Prostate gland (tissue), 2 donors: ENCODE measurements around the gene ERICH6. TPM values are rescaled to one million over a fixed set of nuclear protein-coding genes. Genes with fewer than 3 reads are reported as not detected.

Experiments used
- DNase-seq: peaks from one replicate; pipeline ENCODE4 v3.0.0-alpha.2; 2019; ENCODE audit warnings: low spot score
- H3K27ac ChIP-seq, 2 donors: fragments of 200-600 bp; sonication (generic); 2 replicates each; pipeline ENCODE4 v1.5.1; 2017 to 2019
- H3K27me3 ChIP-seq: fragments of 200-600 bp; sonication (generic); replicated peaks from 2 replicates; pipeline ENCODE4 v1.5.1; 2019; ENCODE audit not compliant: insufficient read depth
- H3K36me3 ChIP-seq, 2 donors: fragments of 200-600 bp; sonication (generic); 1 replicate in 1 of 2; 2 replicates in 1 of 2; pipeline versions ENCODE4 v1.5.1 to v1.8.1; 2017 to 2019
- H3K4me1 ChIP-seq: fragments of 200-600 bp; sonication (generic); replicated peaks from 2 replicates; pipeline ENCODE4 v1.5.1; 2019
- H3K4me3 ChIP-seq, 2 donors: fragments of 200-600 bp; sonication (generic); 2 replicates each; pipeline ENCODE4 v1.5.1; 2017 to 2019
- H3K9me3 ChIP-seq: fragments of 200-600 bp; sonication (generic); 2 replicates; pipeline ENCODE4 v1.5.1; 2017
- CTCF ChIP-seq, 4 experiments: fragments of 200-600 bp in 2 of 4; fragments of 450-650 bp in 2 of 4; sonication (generic) in 2 of 4; IDR thresholded peaks; 1 replicate in 3 of 4; 2 replicates in 1 of 4; pipeline ENCODE4 v1.5.1; 2016 to 2019; ENCODE audit warnings: antibody characterized with exemption in 4 of 4, mild to moderate bottlenecking in 2 of 4, moderate library complexity in 2 of 4
- POLR2A ChIP-seq: fragments of 450-650 bp; IDR thresholded peaks from one replicate; pipeline ENCODE4 v1.6.1; 2016; ENCODE audit warnings: antibody characterized with exemption, mild to moderate bottlenecking
- POLR2AphosphoS5 ChIP-seq: sonication (generic); formaldehyde crosslinking; IDR thresholded peaks from one replicate; pipeline ENCODE4 v1.6.1; 2017; ENCODE audit warnings: antibody characterized with exemption
- WGBS: methylation state at CpG from one replicate; pipeline ENCODE4 v1.1.5; 2018; 5-methylcytosine and 5-hydroxymethylcytosine counted together
- intact Hi-C: fragments of 100-400 bp; cut with DNase I; formaldehyde crosslinking; loops from one replicate; pipeline ENCODE4 v1.14.2; 2022
- total RNA-seq, 2 donors: library from RNA; depleted of rRNA; stranded (reverse); fragments of >200 nt; gene quantifications; one replicate each; pipeline ENCODE4 v1.1.0, GENCODE V29; 2016

ERICH6 gene
- total RNA-seq, 2 donors from 2014 or later, result 0.09 to 0.57 TPM

- H3K4me3 ChIP-seq, result no peak overlapping the region
- H3K27me3 ChIP-seq, result no peaks in the 10 kb centered on the region
- no peaks in the 10 kb centered on the region for H3K4me1 ChIP-seq
- intact Hi-C loops, result loop anchor here (5.0 to 10.0 kb wide), 3 partner anchors 40 to 423 kb away; partner anchors contain the start of gene SIAH2
- DNase-seq, result no peak
- WGBS, result 94% methylated on average over 3 of the region's 3 CpGs
- no peak overlapping the region for H3K27ac ChIP-seq
- TF ChIP-seq POLR2AphosphoS5, result no peak
- no peak for TF ChIP-seq POLR2A
- no peak for TF ChIP-seq CTCF (IDR thresholded peaks at IDR 0.05)
- no peaks in the 10 kb centered on the region for H3K36me3 ChIP-seq
- no peaks in the 10 kb centered on the region for H3K9me3 ChIP-seq
Observed at GRCh38 chr3:150722267-150722666, 18.5 kb upstream of the ERICH6 start.

GRCh38 chr3:150721285-150722130 is 17.8 kb upstream of the ERICH6 start:
- H3K9me3 ChIP-seq, result no peaks in the 10 kb centered on the region
- 13% methylated on average over 13 of the region's 13 CpGs for WGBS
- no peaks in the 10 kb centered on the region for H3K36me3 ChIP-seq
- no peaks in the 10 kb centered on the region for H3K27me3 ChIP-seq
- peak; percentile 51 for TF ChIP-seq POLR2AphosphoS5
- TF ChIP-seq CTCF (IDR thresholded peaks at IDR 0.05), result peak; percentile 64 to 91 (median 86)
- no peak for TF ChIP-seq POLR2A
- intact Hi-C loops, result loop anchor here (2.0 to 10.0 kb wide), 4 partner anchors 41 to 423 kb away; partner anchors contain the start of gene SIAH2
- DNase-seq, result no peak
- H3K27ac ChIP-seq, result no peak overlapping the region
- H3K4me1 ChIP-seq, result no peaks in the 10 kb centered on the region
- H3K4me3 ChIP-seq, result no peak overlapping the region

GRCh38 chr3:150720444-150720843 is 16.7 kb upstream of the ERICH6 start:
- H3K9me3 ChIP-seq, result no peaks in the 10 kb centered on the region
- H3K4me1 ChIP-seq, result no peaks in the 10 kb centered on the region
- no peaks in the 10 kb centered on the region for H3K27me3 ChIP-seq
- H3K4me3 ChIP-seq, result no peak overlapping the region
- 81% methylated on average over 3 of the region's 3 CpGs for WGBS
- H3K27ac ChIP-seq, result no peak overlapping the region
- intact Hi-C loops, result loop anchor here (2.0 to 10.0 kb wide), 4 partner anchors 42 to 424 kb away; partner anchors contain the start of gene SIAH2
- DNase-seq, result no peak
- TF ChIP-seq CTCF (IDR thresholded peaks at IDR 0.05), result no peak
- no peak for TF ChIP-seq POLR2A
- TF ChIP-seq POLR2AphosphoS5, result no peak
- no peaks in the 10 kb centered on the region for H3K36me3 ChIP-seq

- no peaks in the 10 kb centered on the region for H3K36me3 ChIP-seq
- no peak overlapping the region for H3K4me3 ChIP-seq
- TF ChIP-seq POLR2AphosphoS5 (no peak), POLR2A (no peak), CTCF (IDR thresholded peaks at IDR 0.05) (no peak)
- H3K27me3 ChIP-seq, result no peaks in the 10 kb centered on the region
- intact Hi-C loops, result no loop called here
- WGBS, result 94% methylated on average over 2 of the region's 2 CpGs
- no peaks in the 10 kb centered on the region for H3K4me1 ChIP-seq
- H3K9me3 ChIP-seq, result no peaks in the 10 kb centered on the region
- DNase-seq, result no peak
- no peak overlapping the region for H3K27ac ChIP-seq
Observed at GRCh38 chr3:150710097-150710496, 6.4 kb upstream of the ERICH6 start.
